Measurements from ENCODE around the gene PPFIA1. TPM values are rescaled to one million over a fixed set of nuclear protein-coding genes. Genes with fewer than 3 reads are reported as not detected.

PPFIA1 gene
- total RNA-seq, 2 donors from 2014 or later: 45.6 to 49.4 TPM

DNA sequence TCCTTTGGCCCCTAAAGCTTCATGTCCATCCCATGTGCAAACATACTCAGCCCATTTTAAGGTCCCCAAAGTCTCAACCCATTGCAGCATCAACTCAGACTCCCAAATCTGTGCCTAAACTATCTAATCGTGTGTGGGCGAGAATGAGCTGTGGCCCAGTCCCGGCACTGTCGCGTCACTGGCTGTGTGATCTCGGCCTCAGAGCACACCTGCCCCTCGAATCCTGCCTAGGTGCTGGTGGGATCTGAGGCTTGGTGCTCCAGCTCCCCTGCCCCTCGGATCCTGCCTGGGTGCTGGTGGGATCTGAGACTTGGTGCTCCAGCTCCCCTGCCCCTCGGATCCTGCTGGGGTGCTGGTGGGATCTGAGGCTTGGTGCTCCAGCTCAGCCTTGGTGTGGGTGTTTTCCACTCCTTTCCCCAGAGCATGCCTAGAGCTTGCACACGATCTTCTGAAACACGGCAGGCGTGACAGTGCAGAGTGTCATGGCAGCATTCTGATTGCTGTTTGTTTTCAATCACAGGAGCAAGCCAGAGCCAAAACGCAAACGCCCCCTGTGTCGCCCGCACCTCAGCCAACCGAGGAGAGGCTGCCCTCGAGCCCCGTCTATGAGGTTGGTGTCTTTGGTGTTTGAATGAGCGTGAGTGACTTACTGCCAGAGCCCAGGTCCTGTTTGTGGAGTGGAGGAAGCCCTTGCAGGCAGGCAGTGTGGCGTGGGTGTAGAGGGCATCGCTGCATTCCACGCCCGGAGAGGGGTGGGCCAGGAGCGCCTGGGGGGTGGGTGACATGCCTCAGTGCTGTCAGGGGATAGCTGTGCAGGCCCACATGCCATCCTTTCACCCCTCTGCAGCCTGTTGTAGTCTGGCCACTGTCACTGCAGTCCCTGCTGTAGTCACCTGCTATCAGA is 160.4 kb downstream of the PPFIA1 start:
- ATAC-seq (no peak), DNase-seq (no peak)
- H3K27me3 Mint-ChIP-seq: peaks cover 6% of the 10 kb centered on the region
- no peaks in the 10 kb centered on the region for H3K9me3 ChIP-seq (ENCODE audit: control insufficient read depth, low read length, poor library complexity, severe bottlenecking)
- no peak overlapping the region for H3K4me3 Mint-ChIP-seq
- H3K27ac Mint-ChIP-seq: no peak overlapping the region
- H3K36me3 Mint-ChIP-seq (ENCODE audit: low read depth): no peaks in the 10 kb centered on the region
- no peaks in the 10 kb centered on the region for H3K4me1 Mint-ChIP-seq

DNA sequence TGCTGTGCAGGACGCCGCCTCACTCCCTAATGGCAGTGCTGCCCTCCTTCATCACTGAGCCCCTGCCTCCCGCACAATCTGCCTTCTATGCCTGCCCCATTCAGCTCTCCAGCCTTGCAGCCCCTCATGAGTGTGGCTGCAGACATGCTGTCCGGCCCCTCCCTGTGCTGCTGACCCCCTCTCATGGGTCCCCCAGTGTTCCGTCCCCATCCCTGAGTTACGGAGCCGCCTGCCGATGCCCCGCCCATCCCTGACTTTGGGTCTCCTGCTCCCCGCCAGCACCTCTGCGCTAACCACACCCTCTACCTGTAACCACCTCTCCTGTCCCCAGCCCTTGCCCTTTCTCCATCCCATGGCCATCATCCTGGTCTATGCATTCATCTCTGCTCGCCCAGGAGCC is 161.1 kb downstream of the PPFIA1 start:
- no peak for DNase-seq
- Mint-ChIP-seq H3K4me3 (no peak overlapping the region), H3K4me1 (no peaks in the 10 kb centered on the region), H3K27ac (no peak overlapping the region), H3K27me3 (peaks cover 6% of the 10 kb centered on the region), H3K36me3 (ENCODE audit: low read depth) (no peaks in the 10 kb centered on the region)
- H3K9me3 ChIP-seq (ENCODE audit: control insufficient read depth, low read length, poor library complexity, severe bottlenecking): no peaks in the 10 kb centered on the region
- no peak for ATAC-seq

DNA sequence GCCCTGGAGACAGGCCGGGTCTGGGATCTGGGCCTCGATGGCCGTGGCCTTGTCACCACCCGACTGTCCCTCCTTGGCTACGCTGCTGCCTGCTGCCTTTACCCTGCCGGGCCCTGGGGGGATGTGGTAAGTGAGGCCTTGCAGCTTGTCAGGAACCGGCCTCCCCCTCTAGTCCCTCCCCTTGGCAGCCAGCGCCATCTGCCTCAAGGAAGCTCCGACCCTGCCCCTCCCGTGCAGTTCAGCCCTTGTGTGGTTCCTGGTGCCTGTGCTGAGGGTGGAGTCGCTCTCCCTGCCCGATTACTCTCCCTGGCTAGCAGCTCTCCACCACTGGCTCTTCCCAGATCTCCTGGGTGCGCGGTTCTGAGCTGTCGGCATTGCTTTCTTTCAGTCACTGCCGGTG is 161.6 kb downstream of the PPFIA1 start:
- Mint-ChIP-seq H3K4me3 (no peak overlapping the region), H3K4me1 (no peaks in the 10 kb centered on the region), H3K27ac (no peak overlapping the region), H3K36me3 (ENCODE audit: low read depth) (no peaks in the 10 kb centered on the region), H3K27me3 (peaks cover 6% of the 10 kb centered on the region)
- DNase-seq (no peak), ATAC-seq (no peak)
- H3K9me3 ChIP-seq (ENCODE audit: control insufficient read depth, low read length, poor library complexity, severe bottlenecking): no peaks in the 10 kb centered on the region

- Mint-ChIP-seq H3K36me3 (ENCODE audit: low read depth) (no peaks in the 10 kb centered on the region), H3K4me3 (no peak overlapping the region), H3K4me1 (no peaks in the 10 kb centered on the region), H3K27me3 (peaks cover 6% of the 10 kb centered on the region), H3K27ac (no peak overlapping the region)
- H3K9me3 ChIP-seq (ENCODE audit: control insufficient read depth, low read length, poor library complexity, severe bottlenecking): no peaks in the 10 kb centered on the region
- DNase-seq (no peak), ATAC-seq (no peak)
These were observed 162.1 kb downstream of the PPFIA1 start for GRCh38 chr11:70432580-70432979.

- no peak overlapping the region for H3K4me3 Mint-ChIP-seq
- H3K36me3 Mint-ChIP-seq (ENCODE audit: low read depth): no peaks in the 10 kb centered on the region
- H3K4me1 Mint-ChIP-seq: no peaks in the 10 kb centered on the region
- DNase-seq (no peak), ATAC-seq (no peak)
- no peaks in the 10 kb centered on the region for H3K9me3 ChIP-seq (ENCODE audit: control insufficient read depth, low read length, poor library complexity, severe bottlenecking)
- peaks cover 8% of the 10 kb centered on the region for H3K27me3 Mint-ChIP-seq
- no peak overlapping the region for H3K27ac Mint-ChIP-seq
These were observed 162.5 kb downstream of the PPFIA1 start for GRCh38 chr11:70433038-70433437.

GRCh38 chr11:70433526-70433925 is 163.0 kb downstream of the PPFIA1 start:
- Mint-ChIP-seq H3K27me3 (peaks cover 9% of the 10 kb centered on the region), H3K4me1 (no peaks in the 10 kb centered on the region), H3K4me3 (no peak overlapping the region), H3K36me3 (ENCODE audit: low read depth) (no peaks in the 10 kb centered on the region), H3K27ac (no peak overlapping the region)
- no peaks in the 10 kb centered on the region for H3K9me3 ChIP-seq (ENCODE audit: control insufficient read depth, low read length, poor library complexity, severe bottlenecking)
- ATAC-seq: no peak
- DNase-seq: no peak

Other genes with a start within 250 kb of the PPFIA1 start
- gene ANO1, start 192.4 kb upstream of the PPFIA1 start, total RNA-seq: under 1 TPM in 1 of 2 donors, not detected in 1; 0.34 TPM
- 1 to 10 TPM; 8.2 to 8.6 TPM for gene FADD, start 67.4 kb upstream of the PPFIA1 start, total RNA-seq
- 10 to 100 TPM in 1 of 2 donors, 1 to 10 TPM in 1; 3.1 to 52.3 TPM for gene CTTN, start 127.8 kb downstream of the PPFIA1 start, total RNA-seq